AG09319 (cell line): Measurements from ENCODE around the gene THG1L.

Experiments used
- DNase-seq: peaks from one replicate; pipeline ENCODE4 v3.0.0-alpha.2; 2010; ENCODE audit warnings: low read depth; ENCODE audit errors: extremely low read depth
- CTCF ChIP-seq: IDR thresholded peaks from 2 replicates; pipeline ENCODE4 v1.5.1; 2011; ENCODE audit warnings: low read depth, mild to moderate bottlenecking, inconsistent platforms, low read length, moderate library complexity

Gene THG1L

GRCh38 chr5:157703736-157704135 lies 27.5 kb upstream of the THG1L start:
- no peak for TF ChIP-seq CTCF
- DNase-seq = no peak

- no peak for TF ChIP-seq CTCF
- no peak for DNase-seq
Measured at GRCh38 chr5:157708866-157709265, 22.4 kb upstream of the THG1L start.

- no peak for DNase-seq
- no peak for TF ChIP-seq CTCF
Measured at GRCh38 chr5:157709346-157709745, 21.9 kb upstream of the THG1L start.

- no peak for DNase-seq
- TF ChIP-seq CTCF = no peak
Measured at GRCh38 chr5:157710431-157710830, 20.8 kb upstream of the THG1L start.

GRCh38 chr5:157710882-157711281 lies 20.3 kb upstream of the THG1L start:
- peak; percentile 15 for DNase-seq
- TF ChIP-seq CTCF = no peak

GRCh38 chr5:157713830-157714595 lies 17.2 kb upstream of the THG1L start:
- DNase-seq = no peak
- no peak for TF ChIP-seq CTCF

GRCh38 chr5:157714596-157714864 lies 16.7 kb upstream of the THG1L start:
- no peak for DNase-seq

More at GRCh38 chr5:157714596-157714864, 16.7 kb upstream of the THG1L start:
- no peak for TF ChIP-seq CTCF
